ENCODE results near the gene ALDH1A2.
"Not testable (repeated sequence)": the region's sequence is repeated elsewhere in the genome, so short reads cannot be mapped to it uniquely, and the experiment has no call there.

The ALDH1A2 gene

GRCh38 chr15:58040150-58040549 is 25.4 kb downstream of the ALDH1A2 start:
- DNase-seq (ENCODE audit: low read depth), result no peak

DNA sequence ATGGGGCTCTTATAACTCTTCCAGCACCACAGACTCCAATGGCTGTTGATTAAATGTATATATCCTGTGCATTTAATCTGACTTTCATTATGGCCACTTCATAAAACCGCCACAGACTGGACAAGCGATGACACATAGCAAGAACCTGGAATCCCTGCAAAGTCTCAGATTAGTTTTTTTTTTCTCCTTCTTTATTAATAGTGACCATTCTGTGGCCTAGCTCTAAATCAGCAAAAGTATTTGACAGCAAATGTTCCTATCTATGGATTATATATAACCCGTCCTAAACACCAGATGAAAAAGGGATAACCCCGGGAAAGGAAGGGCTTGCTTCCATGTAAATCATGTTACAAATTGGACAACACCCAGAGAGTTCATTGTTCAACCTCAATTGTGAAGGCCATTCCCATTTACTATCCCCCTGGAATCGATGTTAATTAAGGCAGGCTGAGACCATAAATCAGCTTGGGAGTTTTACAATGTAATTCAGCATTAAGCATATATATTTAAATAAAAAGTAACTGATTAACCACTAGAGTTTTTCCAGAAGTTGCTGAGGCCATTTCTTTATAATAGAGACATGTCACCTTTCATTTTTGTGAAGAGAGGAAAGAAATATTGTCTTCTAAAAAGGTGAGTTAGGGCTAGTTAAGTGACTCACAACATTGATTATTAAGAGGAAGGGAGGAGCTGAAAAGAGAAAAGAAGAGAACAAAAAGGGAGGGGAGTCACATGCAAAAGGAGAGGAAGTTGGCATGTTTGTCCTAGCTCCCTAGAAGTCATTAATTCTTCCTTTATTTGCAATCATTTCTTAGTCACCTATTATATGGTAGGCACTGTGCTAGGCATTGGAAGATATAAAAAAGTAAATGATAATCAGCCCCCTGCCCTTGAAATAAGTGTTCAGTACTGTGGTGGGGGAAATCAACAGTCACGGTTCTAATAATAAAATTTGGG is 26.2 kb downstream of the ALDH1A2 start:
- DNase-seq (ENCODE audit: low read depth), result no peak

GRCh38 chr15:58038426-58039078 is 27.0 kb downstream of the ALDH1A2 start:
- no peak for DNase-seq (ENCODE audit: low read depth)

- no peak for DNase-seq (ENCODE audit: low read depth)
These were observed 27.7 kb downstream of the ALDH1A2 start for GRCh38 chr15:58037723-58038301.

DNA sequence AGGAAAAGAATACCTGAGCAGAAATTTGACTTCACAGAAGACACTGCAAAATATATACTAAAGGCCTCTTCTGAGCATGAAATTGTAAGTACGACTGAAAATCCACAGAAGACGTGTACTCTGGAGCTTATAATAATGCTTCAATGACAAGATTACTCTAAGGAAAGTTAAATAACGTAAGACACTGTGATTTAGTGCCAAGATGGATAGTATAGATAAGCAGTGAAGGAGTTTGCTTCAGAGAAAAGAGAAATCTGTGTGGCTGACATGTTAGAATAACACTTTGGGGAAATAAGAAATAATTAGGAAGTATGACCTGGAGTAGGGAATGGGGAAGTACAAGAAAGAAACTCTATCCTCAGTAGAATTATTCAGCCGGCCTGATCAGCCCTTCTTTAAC is 28.9 kb downstream of the ALDH1A2 start:
- no peak for DNase-seq (ENCODE audit: low read depth)

GRCh38 chr15:58028392-58028791 is 37.1 kb downstream of the ALDH1A2 start:
- DNase-seq (ENCODE audit: low read depth), result not testable (repeated sequence)

DNA sequence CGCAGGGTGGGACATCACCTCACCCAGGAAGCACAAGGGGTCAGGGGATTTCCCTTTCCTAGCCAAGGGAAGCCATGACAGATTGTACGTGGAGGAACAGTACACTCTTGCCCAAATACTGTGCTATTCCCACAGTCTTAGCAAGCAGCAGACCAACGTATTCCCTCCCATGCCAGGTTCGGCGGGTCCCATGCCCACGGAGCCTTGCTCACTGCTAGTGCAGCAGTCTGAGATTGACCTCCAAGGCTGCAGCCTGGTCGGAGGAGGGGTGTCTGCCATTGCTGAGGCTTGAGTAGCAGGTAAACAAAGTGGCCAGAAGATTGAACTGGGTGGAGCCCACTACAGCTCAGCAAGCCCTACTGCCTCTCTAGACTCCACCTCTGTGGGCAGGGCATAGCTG is 39.0 kb downstream of the ALDH1A2 start:
- no peak for DNase-seq (ENCODE audit: low read depth)

DNA sequence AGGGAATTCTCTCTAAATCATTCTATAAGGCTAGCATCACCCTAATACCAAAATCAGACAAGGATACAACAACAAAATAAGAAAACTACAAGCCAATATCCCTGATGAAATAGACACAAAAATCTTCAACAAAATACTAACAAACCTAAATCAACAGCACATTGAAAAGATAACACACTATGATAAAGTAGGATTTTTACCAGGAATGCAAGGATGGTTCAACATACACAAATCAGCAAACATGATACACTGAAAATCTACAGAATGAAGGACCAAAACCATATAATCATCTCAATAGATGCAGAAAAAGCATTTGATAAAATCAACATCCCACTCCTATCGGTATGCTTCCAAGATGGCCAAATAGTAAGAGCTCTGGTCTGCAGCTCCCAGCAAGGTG is 39.5 kb downstream of the ALDH1A2 start:
- DNase-seq (ENCODE audit: low read depth), result no peak

DNA sequence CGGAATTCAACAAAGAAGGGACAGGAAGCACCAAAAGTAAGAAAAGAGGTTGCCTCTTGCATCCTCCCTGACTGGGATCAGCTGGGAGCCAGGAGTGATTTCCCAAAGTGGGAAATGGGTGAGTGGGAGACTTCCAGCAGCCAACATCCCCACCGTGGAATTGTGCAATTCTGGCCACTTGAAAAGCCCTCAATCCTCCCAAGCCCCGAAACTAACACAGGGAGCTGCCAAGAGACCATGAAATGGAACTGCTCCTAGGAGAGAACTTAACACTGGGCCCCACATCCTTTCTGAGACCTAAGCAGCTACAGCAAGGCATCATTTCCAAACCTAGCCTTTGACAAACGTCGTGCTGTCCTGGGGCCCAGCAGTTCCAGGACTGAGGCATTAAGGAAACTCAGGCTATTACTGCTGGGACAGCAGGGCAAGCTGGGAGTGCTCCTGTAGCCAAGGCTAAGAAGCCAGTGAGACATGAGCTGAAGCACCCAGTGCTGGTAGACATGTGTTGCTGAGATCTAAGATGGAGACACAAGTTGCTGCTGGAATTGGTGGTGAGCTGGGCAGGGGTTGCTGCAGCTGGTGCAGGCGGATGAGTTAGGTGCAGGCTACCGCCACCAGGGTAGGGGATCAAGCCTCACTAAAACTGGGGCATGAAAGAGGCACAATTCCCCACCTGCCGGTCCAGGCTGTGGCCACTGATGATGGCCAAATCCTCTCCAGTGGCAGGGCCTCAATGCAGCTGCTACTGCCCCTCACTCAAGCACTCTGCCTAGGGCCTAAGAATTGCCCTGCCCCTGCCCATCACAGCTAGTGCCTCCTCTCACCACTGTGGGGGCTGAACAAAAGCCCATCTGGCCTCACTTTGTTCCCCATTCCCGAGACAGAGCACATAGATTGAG is 43.9 kb downstream of the ALDH1A2 start:
- DNase-seq (ENCODE audit: low read depth), result no peak

DNA sequence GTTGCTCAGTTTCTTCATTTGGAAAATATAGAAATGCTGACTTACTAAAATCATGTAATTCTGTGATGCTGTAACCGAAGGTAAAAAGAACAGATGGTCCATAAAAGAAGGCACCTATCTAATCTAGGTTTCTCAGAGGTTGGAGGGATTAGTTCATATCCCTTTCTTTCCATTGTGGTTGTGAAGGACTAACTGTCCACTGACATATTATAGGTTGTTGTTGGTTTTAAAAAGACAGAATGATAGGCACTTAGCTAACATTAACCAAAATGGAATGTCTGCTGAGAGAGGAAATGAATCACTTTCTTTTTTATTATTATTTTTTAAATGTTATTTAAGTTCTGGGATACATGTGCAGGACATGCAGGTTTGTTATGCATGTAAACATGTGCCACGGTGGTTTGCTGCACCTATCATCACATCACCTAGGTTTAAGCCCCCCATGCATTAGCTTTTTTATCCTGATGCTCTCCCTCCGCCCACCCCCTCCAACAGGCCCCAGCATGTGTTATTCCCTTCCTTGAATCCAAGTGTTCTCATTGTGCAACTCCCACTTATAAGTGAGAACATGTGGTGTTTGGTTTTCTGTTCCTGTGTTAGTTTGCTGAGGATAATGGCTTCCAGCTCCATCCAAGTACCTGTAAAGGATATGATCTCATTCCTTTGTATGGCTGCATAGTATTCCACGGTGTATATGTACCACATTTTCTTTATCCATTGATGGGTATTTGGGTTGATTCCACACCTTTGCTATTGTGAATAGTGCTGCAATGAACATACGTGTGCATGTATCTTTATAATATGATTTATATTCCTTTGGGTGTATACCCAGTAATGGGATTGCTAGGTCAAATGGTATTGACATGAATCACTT is 45.8 kb downstream of the ALDH1A2 start:
- DNase-seq (ENCODE audit: low read depth), result no peak

GRCh38 chr15:58017869-58018268 is 47.6 kb downstream of the ALDH1A2 start:
- no peak for DNase-seq (ENCODE audit: low read depth)

DNA sequence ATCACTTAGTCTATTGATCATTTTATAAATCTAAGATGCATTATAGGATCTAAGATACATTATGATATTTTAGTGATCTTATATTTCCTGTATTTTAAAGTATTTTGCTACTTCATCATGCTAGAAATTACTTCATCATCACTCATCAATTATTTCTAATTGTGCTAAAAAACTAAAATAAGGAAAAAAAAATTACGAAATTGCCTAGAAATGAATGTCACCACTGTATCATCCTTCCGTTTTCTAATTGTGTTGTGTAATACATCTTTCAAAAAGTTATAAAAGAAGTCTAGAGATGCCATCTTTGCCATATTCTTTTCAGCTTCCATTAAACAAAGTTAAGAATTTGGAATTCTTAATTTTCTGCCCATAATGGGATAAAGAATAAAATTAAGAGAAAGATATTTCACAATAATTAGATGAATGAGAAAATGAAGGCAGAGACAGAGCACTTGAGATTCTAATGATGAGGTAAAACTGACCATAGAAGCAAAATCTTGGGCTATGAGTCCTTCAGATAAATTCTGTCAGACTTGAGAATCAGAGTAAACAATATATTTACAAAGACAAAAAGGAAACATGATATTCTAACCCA is 48.8 kb downstream of the ALDH1A2 start:
- no peak for DNase-seq (ENCODE audit: low read depth)

DNA sequence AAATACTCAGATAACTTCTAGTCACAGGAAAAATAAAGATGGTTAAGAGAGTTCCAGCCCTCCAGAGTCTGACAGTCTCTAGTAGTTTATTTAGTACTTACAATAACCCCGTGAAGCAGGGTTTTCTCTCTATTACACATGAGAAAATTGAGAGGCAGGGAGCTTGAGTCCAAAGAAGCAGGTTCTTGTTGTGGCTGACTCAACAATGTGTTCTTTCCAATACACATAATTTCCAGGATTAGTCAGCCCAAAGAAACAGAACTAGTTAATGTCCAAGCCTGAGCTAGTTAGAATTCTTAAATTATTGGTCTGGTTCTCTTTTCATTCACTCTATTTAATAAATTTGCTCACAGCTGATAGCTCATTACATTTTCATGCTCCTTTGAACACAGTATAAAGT is 49.9 kb downstream of the ALDH1A2 start:
- no peak for DNase-seq (ENCODE audit: low read depth)

DNA sequence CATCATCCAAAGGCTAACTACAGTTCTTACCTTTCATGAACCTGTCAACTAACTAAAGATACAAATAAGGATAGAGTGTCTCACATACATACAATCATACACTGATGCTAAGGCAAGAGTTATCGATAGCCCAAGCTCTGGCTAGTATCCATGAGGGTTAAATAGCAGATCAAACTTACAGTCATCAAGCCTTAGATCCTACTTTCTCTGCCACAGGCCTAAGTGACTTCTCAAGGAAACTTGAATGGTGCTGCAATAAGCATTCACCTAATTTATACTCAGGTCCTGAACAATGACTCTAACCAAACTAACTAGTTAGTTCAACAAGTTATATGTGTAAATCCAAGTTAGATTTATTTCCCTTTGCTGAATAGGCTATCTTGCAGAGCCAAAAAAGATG is 51.0 kb downstream of the ALDH1A2 start:
- DNase-seq (ENCODE audit: low read depth), result no peak

DNA sequence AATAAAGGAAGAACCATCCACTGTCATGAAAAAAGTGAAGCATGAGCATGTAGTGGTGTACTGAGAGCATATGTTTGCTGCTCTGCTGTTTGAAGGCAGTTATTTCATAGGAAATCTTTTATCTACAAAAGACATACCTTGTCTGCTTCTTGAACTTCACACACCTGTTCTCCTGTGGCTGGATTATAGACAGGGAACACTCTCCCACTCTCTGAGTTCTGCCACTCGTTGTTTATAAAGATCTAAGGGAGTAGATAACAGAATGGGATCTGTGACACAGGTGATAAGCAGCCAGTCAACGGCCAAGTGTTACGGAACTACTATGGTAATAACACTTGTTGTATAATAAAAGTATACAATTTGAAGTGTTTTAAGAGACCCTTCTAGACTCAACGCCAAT is 51.5 kb downstream of the ALDH1A2 start:
- DNase-seq (ENCODE audit: low read depth), result no peak

GRCh38 chr15:58010983-58011382 is 54.5 kb downstream of the ALDH1A2 start:
- no peak for DNase-seq (ENCODE audit: low read depth)

DNA sequence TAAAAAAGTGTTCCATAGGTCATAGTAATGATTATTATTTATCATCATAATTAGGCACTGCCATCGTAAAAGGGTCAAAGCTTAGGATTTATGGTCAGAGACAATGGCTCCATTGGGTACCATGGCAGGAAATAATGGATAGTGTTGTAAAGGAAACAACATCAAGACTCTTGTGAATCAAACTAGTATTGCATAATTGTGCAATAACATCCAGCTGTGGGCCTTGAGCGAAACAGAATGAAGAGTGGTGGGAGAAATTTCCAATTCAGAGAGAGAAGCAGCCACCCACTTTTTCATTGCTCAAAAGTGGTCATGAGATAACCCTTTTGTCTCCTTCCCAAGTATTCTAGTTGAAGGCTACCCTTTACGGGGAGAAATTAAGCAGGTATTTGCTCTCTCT is 61.7 kb downstream of the ALDH1A2 start:
- DNase-seq (ENCODE audit: low read depth), result no peak

DNA sequence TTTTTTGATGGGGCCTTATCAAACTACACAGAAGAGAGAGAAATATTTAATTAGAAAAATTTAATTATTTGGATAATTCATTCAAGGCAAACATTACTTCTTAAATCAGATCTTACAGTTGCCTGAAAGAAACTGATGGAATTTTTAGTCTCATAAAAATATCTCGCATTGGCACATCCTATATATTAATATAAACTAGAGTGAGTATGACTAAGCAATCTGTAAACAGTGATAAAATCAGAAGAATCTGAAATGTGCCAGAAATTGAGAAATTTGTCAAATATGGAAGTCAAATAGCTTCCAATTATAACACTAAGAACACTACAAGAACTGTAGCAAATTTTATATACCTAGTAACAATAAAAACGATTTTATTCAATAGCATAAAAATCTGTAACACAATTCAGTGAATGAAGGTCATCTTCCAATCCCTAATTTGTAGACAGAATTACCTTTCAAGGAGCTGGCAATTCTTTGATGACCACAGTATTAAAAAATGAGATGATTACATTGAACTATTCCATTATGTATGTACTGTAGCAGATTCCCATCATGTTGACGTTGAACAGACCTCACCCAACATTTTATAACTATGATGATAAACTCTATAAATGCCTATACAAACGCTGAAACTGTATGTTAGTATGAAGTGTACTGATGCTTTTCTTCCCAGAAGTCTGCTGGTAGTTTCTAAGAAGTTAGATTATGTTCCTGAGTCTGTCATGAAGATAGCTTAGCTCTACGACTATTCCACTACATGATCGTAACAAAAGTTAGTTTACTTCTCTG is 63.0 kb downstream of the ALDH1A2 start:
- DNase-seq (ENCODE audit: low read depth), result no peak

DNA sequence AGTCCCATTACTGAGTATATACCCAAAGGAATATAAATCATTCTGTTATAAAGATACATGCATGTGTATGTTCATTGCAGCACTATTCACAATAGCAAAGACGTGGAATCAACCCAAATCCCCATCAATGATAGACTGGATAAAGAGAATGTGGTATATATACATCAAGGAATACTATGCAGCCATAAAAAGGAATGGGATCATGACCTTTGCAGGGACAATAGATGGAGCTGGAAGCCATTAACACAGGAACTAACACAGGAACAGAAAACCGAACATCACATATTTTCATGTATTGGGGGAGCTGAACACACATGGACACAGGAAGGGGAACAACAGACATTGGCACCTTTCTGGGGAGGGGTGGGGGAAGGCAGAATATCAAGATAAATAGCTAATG is 65.8 kb downstream of the ALDH1A2 start:
- not testable (repeated sequence) for DNase-seq (ENCODE audit: low read depth)

DNA sequence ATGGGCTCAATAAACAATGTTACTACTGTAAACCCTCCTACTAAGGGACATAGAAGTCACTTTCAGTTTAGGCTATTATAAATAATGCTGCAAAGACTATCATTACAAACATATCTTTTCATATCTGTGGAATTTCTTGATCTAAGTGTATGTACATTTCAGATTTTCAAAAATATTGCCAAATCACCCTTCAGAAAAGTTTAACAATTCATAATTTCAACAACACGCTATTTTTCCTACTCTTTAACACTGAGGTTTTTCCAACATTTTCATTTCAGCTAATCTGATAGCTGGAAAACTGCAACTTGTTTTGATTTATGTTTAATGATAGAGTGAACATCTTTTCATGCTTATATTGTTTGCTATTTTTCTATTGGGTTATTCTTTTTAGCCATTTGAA is 69.0 kb downstream of the ALDH1A2 start:
- no peak for DNase-seq (ENCODE audit: low read depth)
